CD4-positive, alpha-beta T cell treated with Interleukin-10 for 1 hour (primary cell): ENCODE results near the gene CNRIP1.
"Not testable (repeated sequence)": the region's sequence is repeated elsewhere in the genome, so short reads cannot be mapped to it uniquely, and the experiment has no call there.

Source experiments
- DNase-seq: peaks from one replicate; pipeline ENCODE4 v3.0.0-alpha.2; 2020

The CNRIP1 gene

DNA sequence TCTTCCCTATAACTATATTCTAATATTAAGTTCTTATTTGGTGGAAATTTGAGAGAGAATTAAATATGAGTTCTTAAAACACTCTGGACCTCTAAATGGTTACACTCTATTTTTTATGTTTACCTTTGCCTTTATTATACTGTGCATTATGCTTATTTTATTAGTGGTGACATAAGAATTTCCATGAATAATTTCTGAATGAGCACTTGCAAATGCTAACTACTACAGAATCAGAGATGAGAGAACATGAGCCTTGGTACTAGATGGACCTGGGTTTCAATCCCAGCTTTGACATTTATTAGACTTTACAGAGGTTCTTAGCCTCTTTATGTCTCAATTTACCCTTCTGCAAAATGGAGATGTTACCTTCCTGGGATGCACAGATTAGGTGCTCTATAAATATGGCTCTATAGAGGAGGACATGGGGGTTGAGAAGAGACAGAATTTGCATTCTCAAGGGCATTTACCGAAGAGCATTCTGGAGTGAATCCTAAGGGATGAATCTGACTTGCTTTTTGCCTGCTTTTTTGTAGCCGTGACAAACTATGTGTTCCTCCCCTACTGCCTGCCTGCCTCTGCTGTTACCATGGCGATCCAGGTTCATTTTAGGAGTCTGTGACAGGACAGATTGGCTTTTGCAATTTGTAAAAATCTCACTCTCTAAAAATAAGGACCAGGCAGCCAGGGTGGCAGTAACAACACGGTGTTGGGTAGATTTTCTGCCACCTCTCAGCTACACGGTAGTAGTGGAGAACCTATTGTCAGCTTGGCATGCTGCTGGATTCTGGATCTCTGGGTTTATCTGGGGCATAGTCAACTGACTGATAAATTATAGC lies 20.7 kb upstream of the CNRIP1 start:
- no peak for DNase-seq

DNA sequence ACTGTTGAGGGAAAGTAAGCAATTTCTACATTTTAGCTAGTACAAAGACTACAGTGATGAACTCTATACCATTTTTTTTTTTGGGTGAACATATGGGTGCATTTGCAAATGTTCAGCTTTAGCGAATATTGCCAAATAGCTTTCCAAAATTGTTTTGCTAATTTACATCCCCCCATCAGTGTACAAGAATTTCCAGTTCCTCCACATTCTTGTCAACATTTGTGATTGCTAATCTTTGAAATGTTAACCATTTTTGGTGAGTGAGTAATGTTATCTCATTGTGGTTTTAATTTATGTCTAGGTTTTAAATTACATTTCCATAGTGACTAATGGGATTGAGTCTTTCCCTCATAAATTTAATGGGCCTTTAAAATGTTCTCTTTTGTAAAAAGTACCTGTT lies 16.4 kb upstream of the CNRIP1 start:
- no peak for DNase-seq

DNA sequence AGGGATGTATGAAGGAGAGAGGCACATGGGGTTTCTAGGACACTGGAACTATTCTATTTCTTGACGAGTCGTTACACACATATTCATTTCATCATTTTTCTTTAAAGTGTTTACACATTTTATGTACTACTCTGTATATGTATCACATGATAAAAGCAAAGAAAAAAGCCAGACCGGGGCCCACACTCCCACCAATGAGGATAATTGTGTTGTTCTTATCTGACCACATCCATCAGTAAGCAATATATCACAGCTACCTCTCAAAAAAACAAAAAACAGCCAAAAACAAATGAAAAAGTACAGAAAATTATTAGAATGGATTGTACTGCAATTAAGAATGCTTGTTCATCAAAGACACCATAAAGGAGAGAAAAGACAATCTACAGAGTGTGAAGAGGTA lies 14.2 kb upstream of the CNRIP1 start:
- no peak for DNase-seq

DNA sequence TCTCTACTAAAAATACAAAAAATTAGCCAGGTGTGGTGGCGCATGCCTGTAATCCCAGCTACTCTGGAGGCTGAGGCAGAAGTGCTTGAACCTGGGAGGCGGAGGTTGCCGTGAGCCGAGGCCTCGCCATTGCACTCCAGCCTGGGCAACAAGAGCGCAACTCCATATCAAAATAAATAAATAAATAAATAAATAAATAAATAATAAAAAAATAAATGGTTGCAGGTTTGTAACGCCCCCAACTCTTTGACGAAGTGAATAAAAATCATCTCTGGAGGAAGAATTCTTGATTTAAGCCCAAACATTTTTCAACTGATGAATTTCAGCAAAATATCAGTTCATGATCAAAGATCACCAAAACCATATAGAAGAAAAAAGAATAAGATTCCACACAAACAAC lies 13.3 kb upstream of the CNRIP1 start:
- no peak for DNase-seq

DNA sequence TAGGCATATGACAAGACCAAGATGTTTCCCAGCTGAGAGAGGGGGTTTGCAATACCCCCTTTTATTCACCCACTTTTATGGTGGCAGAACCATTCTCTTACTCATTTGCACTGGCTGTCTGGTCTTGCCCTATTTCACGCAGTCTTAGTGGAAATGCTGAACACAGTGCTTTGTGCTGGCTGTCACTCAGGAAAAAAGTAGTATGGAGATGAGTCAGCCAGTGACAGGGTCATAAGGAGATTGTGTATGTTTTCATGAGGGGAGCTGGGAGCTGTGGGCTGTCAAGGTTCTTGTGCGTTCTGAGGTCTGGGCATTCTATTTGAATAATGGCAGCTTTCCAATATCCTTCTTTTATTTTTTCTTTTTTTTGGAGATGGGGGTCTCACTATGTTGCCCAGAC lies 10.9 kb upstream of the CNRIP1 start:
- no peak for DNase-seq

DNA sequence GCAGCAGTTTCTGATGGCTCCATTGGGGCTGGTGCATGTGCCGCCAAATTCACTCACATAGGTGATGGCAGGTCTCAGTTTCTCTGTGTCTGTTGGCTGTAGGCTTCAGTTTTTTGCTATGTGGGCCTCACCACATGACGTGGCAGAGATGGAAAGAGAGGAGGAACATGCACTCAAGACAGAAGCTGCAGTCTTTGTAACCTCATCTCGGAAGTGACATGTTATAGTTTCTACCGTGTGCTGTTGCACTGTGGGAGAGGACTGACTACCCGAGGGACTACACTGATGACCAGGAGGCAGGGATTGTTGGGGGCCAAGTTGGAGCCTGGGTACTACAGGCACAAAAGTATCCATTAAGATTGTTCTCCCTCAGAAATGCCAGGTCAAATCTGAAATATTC lies 9.2 kb upstream of the CNRIP1 start:
- DNase-seq = no peak

DNA sequence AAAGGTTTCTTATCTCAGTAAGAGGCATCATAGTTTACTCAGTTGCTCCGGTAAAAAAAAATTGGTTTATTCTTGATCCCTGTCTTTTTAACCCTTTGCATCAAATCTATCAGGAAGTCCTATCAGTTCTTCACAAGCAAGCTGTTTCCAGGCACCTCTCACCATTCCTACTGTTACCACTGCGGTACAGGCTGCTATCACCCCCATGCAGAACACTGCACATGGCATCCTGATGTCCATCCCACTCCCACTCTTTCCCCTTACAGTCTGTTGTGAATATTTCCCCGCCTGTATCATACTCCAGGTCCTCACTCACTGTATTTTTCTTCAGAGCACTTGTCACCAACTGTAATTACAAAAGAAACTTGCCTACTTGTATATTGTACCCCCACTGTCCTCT lies 5.3 kb upstream of the CNRIP1 start:
- DNase-seq = no peak

DNA sequence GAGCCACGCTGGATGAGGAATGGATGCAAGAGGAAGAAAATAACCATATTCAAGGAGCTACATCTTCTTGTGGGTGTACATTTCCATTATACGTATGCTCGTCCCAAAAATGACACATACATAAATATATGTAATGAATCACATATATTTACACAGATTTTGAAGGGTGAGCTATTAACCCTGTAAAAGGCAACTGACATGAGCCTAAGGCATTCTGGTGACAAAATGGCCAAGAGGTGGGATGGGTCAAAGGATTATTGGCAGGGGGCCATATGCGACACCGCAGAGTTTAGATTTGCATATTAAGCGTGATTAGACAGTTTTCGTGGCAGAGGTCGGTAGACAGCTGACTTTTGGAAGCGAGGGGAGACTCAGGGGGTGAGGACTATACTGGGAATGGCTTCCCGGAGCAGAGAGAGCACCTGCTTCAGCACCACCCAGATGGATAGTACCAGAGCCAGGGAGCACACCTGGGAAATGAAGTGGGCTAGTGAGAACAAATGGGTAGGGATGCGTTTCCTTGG lies 431 bp upstream of the CNRIP1 start:
- no peak for DNase-seq

DNA sequence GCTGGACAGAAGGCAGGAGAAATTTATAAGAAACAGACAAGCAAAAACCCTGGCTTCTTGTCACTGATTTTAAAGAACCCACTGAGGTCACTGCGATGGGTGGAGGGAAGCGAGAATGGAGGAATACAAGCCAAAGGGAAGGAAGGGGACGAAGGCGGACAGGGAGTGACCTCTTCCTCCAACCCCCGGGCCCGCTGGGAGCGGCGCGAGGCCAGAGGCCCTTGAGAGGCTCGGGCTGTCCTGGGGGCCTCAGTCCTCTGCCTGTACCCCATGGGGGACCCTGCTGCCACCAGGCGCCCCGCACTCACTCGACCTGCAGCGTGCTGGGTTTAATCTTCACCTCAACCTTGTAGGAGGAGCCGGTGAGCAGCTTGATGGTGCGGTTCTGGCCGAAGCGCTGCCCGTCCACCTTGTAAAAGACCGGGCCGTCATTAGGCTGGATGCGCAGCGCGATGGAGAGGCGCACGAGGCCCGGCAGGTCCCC lies 793 bp downstream of the CNRIP1 start:
- no peak for DNase-seq

DNA sequence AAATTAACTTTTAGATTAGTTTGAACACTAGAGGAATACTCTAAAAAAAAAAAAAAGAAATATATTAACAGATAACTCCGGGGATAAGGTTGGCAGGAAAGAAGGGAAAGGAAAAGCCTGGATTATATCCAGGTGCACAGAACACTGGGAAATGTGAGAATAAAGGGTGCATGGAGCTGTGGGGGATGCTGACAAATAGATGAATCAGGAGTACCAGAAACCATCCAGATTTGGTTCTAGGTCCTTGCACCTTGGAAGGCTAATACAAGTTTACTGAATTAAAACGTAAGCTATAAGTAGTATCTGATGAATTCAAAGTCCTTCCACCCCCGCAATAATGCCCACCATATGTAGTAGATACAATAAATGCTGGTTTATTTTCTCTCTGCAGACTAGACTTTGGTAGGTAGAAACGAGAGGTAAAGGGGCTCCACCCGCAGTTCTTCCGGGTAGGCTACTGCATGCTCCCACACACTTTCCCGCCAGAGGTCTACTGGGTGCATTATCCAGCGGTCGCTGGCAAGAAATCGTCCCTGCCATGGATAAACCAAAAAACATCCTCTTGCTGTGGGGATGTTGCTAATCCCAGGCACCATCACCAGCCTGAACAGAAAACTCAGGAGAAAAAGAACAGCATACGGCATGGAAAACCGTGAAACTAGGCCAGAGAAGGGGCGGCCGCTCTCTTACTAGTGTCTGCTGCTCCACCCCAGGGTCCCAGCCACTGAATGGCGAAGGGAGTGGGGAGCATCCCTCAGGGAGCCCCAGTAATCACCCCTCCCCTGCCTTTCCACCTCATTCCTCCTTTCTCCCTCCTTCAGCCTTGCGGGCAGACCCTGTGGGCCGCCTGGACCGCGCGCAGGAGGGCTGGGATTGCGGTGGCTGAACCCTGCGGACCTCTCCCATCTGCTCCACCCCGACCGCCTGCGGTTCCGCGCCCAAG lies 1.5 kb downstream of the CNRIP1 start:
- no peak for DNase-seq

DNA sequence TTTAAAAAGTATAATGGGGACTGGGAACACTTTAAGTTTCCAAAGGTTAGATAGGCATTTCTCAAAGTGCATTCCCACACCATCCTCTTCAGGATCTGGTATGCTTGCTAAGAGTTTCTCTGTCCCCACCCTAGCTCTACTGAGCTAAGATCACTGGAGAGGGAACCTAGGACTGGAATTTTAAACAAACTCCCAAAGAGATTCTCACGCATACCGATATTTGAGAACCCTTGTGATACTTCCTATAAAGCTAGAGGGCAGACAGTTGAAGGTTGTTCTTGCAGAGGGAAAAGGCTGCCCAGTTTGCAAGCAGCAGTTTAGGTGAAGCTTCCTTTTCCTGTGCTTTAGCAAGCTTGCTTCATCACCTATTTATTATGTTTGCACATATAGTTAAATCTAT lies 3.6 kb downstream of the CNRIP1 start:
- no peak for DNase-seq

DNA sequence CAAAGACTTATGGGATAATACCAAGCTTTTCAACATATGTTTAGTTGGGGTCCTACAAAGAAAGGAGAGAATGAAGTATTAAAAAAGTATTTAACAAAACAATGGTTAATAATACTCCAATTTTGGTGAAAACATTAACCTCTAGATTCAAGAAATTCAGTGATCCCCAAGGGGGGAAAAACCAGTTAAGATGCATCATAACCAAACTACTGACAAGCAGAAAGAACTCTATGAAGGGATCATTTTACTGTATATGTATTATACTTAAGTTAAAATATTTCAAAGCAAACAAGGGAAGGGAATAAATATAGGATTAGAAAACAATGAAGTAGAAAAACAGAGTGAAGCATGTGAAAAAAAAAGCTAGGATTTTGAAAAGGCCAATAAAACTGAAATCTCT lies 8.7 kb downstream of the CNRIP1 start:
- DNase-seq = no peak

DNA sequence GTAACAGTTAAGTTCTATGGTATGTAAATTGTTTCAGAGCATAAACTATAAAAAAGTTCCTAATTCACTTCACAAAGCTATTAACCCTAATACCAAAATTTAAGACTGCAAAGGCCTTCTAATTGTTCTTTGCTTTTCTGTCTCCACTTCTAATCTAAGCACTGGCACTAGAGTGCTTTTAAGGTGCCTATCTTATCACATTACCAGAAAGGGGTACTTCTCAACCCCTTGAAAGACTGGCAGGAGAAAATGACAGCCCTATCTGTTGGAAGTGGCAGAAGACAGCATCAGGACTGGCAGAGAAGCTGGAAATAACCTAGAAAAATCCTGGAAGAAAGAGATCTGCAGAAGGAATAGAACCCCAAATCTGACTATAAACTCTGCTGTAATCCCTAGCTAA lies 10.3 kb downstream of the CNRIP1 start:
- no peak for DNase-seq

DNA sequence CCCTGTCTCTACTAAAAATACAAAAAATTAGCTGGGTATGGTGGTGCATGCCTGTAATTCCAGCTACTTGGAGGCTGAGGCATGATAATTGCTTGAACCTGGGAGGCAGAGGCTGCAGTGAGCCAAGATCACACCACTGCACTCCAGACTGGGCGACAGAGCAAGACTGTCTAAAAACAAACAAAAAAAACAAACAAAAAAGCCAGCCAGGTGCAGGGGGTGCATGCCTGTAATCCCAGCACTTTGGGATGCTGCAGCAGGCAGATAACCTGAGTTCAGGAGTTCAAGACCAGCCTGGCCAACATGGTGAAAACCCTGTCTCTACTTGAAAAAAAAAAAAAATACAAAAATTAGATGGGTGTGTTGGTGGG lies 15.9 kb downstream of the CNRIP1 start:
- DNase-seq = not testable (repeated sequence)

DNA sequence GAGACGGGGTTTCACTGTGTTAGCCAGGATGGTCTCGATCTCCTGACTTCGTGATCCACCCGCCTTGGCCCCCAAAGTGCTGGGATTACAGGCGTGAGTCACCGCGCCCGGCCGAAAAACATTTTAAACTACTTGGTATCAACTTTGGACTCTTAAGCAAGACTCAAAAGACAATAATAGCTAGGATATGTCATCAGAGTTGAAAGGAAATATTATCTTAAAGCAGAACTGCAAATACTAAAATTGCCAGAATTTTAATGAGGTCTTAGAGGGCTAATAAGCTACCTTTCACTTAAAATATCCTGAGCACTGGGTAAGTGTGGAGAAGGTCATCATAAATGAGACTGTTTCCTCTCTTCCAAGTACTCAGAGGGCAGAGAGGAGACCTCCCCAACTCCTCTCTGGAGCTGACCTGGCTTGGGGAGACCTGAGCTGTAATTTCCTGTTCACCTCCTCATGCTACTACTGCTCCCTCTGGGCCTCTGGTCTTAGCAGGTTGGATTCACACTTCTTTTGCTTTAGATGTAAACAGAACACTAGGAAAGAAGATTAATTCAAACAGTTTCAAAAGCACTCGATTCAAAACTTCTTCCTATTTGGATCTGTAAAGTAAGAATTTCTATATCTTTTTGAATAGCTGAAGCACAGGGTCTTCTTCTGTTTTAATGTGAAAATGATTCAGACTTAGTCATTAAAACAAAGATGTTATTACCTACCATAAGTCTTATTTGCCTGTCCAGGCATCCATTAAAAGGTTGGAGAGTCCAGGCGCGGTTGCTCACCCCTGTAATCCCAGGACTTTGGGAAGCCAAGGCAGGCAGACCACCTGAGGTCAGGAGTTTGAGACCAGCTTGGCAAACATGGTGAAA lies 16.5 kb downstream of the CNRIP1 start:
- no peak for DNase-seq

DNA sequence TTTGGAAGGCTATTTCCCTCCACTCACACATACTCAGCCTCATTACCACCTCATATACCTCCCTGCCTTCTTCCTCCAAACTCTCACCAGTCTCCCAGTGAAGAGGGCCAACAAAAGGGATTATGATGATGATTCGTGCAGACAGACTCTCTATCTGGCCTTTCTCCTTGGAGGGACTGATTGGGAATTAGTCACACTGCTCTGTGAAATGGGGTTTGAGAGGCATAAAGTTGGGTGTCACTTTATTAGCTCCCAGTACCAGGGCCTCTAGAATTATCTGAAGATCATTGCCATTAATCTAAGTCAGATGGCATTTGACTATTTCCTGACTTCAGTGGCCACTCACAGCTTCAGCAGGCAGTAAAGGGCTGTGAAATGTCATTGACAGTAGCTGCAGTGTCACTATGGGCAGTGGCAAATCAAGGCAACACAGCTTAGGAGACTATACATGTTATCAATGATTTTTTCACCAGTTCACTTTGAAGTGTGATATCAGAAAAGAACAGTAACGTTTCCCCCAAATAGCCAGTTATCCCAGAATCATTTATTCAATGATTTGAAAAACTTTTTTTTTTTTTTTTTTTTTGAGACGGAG lies 17.4 kb downstream of the CNRIP1 start:
- DNase-seq = no peak

DNA sequence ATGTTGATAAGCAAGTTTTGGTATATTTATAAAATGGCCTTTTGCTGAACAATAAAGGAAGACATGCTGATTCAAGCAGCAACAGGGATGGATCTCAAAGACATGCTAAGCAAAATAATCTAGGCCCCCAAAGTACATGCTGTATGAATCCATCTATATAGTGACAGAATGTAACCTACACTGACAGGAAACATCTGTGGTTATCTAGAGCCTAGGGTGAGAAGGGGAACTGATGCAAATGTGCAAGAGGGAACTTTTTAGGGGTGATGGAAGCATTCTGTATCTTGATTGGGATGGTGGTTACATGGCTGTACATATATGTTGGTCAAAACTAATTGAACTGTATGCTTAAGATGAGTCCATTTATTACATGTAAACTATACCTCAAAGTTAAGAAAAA lies 24.2 kb downstream of the CNRIP1 start:
- no peak for DNase-seq

DNA sequence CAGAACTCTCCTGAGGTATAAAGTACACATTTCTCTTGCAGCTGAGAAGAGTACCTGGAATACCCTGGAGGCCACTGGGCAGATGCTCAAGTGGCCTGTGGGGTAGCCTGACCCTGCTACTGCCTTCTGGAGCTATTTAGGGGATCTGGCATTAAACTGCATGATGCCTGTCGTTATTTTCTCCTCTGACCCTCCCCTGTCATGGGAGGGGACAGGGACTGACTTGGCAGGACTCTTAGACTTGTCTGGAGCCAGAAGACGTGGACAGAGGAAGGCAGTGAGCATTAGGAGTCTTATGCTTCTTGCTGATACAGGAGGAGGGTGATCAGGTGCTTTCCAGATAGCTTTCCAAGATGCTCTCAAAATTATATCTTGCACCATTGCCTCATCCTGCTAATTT lies 24.8 kb downstream of the CNRIP1 start:
- no peak for DNase-seq

DNA sequence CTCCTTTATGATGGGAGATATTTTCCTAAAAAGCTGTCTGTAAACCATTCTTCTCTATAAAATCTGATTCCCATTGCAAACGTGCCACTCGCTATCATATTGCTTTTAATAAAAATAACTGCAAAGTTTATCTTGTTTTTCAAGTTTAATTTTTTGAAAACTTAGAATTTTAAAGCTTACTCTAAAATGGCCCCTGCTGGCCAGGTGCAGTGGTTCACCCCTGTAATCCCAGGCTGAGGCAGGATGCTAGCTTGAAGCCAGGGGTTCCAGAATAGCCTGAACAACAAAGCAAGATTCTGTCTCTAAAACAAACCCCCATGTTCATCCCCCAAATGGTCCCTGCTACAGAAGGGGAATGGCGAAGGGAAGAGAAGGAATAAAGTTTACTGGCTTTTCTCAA lies 25.6 kb downstream of the CNRIP1 start:
- DNase-seq = no peak

DNA sequence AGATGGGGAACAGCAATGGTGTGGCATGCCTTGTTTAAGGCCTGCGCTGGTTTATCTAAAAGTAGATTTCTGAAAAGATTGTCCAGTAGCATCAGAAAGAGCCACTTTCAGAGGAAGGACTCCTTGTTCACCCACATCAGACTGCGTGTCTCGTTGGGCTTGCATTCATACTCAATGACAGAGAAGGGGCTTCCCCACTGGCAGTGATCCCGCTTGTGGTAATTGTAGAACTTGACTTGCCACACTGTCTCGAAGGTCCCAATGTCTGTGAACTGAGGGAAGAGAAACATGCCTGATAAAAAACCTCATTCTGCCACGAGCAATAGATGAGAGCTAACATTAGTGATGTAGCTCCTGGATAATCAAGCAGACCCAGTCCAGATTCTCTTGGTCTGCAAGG lies 26.0 kb downstream of the CNRIP1 start:
- DNase-seq = no peak

DNA sequence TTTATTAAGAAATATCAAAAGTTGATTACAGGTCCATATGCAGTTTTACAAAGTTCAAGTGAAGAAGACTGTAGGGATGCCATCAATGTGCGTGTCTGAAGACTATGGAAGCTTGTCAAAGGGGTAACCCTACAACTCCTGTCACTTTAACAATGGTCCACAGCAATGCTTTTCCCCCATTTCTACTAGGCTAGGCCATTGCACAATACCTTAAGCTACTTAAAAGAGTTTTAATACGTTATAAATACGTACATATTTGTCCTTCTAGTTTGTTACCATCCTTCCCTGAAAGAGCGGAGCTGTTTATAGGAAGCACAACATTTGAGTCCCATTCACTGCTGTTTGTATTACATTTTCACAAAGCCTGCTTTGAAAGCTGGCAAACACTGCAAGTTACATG lies 26.7 kb downstream of the CNRIP1 start:
- no peak for DNase-seq

DNA sequence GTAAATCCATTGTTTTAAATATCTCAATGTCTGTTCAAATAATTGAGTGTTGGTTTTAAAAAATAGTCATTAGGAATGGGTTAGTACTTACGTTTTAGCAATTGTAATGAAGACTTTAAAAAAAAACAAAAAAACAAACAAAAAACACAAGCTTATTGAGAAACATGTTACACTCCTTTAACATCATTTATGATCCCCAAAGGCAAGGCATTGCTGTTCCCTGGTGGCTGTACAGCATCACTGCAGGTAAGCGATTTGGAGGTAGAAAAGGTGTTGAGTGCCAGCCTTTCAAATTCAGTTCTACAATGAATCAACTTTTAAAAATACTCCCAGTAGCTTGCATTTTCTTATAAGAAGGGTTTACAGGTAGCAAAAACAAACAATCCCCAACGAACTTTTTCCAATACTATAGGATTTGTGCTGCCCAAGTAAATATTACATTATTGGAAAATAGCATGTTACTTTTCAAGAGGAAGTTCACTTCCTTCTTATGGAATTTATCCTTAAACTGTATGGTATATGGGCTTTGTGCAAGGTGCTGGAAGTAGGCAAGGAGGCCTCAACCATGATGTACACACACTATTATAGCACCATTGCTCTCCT lies 27.5 kb downstream of the CNRIP1 start:
- peak; percentile 39 for DNase-seq
